VCaP (cell line): ENCODE measurements around the gene ZFYVE9.
A peak's percentile ranks its signal among the peaks of the same experiment; 100 is the strongest.

Experiments used
- H3K27ac ChIP-seq: fragments of 450-650 bp; 2 replicates; pipeline ENCODE4 v1.5.1; 2017
- TF ChIP-seq, protein P1 (sequence below): fragments of 450-650 bp; conservative IDR thresholded peaks from 2 replicates; pipeline ENCODE4 v1.5.1; 2017; ENCODE audit warnings: mild to moderate bottlenecking, moderate library complexity

The ZFYVE9 gene

GRCh38 chr1:52119301-52120079 is 22.4 kb upstream of the ZFYVE9 start:
- TF ChIP-seq, protein P1, sequence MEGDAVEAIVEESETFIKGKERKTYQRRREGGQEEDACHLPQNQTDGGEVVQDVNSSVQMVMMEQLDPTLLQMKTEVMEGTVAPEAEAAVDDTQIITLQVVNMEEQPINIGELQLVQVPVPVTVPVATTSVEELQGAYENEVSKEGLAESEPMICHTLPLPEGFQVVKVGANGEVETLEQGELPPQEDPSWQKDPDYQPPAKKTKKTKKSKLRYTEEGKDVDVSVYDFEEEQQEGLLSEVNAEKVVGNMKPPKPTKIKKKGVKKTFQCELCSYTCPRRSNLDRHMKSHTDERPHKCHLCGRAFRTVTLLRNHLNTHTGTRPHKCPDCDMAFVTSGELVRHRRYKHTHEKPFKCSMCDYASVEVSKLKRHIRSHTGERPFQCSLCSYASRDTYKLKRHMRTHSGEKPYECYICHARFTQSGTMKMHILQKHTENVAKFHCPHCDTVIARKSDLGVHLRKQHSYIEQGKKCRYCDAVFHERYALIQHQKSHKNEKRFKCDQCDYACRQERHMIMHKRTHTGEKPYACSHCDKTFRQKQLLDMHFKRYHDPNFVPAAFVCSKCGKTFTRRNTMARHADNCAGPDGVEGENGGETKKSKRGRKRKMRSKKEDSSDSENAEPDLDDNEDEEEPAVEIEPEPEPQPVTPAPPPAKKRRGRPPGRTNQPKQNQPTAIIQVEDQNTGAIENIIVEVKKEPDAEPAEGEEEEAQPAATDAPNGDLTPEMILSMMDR: no peak
- no peak overlapping the region for H3K27ac ChIP-seq

- TF ChIP-seq, protein P1: no peak
Observed at GRCh38 chr1:52122384-52122783, 19.5 kb upstream of the ZFYVE9 start.

GRCh38 chr1:52123622-52124021 is 18.3 kb upstream of the ZFYVE9 start:
- H3K27ac ChIP-seq: no peak overlapping the region
- TF ChIP-seq, protein P1: no peak

More at GRCh38 chr1:52122384-52122783, 19.5 kb upstream of the ZFYVE9 start:
- no peak overlapping the region for H3K27ac ChIP-seq

DNA sequence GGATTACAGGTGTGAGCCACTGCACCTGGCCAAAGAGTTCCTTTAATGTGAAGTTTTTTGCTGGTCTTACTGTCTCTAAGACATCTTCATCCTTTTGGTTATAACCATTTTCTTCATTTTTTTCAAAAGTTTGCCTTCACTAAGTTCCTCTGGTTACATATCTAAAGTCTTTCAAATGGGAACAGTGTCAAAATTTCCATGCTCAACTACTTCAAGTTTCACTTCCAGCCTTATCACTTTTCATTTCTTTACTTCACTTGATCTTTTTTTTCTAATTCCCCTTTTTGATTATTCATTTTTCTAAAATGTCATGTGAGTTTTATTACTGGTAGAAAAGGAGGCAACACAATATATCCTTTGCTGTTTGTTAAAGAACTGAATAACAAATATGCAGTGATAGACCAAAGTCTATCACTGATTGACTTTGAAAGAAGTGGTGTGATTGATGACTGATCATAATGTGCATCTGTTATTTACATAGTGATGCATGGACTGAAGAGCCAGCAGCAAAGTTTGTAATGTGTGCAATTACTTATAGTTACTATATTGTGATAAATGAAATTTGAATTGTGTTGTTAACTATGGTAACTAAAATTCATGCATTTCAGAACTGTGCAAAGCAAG is 16.0 kb upstream of the ZFYVE9 start:
- TF ChIP-seq, protein P1: no peak
- H3K27ac ChIP-seq: no peak overlapping the region

DNA sequence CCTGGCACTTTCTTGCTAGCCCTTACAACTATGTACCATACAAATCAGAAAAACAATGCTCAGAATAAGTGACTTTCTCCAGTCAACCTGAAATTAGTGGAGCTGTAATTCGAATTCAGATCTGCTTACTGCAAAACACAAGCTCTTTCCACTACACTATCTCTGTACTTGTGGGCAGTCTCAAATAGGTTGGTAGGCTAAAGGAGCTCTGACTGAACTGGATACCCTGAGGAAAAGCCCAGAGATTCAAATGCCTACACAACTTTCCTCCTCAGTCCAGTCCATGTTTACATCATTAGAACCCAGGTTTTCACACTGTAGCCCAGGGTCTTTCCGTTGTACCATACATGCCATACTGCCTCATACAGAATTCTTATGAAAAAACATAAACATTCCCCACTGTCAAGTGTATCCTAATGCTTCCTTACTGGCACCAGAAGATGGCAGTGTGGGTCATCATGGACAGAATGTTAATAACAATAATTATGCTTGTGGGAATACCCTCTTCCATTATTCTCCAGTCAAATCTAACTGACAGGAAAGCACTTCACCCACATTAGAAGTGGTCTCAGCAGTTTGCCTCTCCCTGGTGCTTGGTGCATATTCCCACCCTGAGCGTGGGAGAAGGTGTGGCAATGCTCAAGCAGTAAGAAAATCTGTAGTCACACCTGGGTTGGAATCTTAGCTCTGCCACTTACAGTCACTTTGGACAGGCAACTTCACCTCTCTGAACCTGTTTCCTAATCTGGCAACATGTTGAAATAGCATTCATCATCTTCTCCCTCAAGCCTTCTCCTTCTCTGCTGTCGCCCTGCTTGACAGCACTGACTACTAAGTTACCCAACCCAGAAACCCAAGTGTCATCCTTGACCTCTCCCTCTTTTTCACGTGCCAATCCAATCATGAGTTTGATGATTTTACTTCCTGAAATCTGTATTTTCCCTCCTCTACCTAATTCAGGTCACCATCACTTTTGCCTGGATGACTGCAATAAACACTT is 14.4 kb upstream of the ZFYVE9 start:
- TF ChIP-seq, protein P1: peak; percentile 86
- H3K27ac ChIP-seq: no peak overlapping the region

- H3K27ac ChIP-seq: peak overlapping the region; percentile 98
- TF ChIP-seq, protein P1: no peak
Observed at GRCh38 chr1:52139817-52140540, 1.9 kb upstream of the ZFYVE9 start.
